Activated naive CD4-positive, alpha-beta T cell treated with anti-CD3 and anti-CD28 coated beads, Interleukin-2, amount 50 U/mL, for 72 hours (primary cell): ENCODE results near the gene CHMP1B. TPM values are rescaled to one million over a fixed set of nuclear protein-coding genes. Genes with fewer than 3 reads are reported as not detected.
"Not testable (repeated sequence)": the region's sequence is repeated elsewhere in the genome, so short reads cannot be mapped to it uniquely, and the experiment has no call there.

ENCODE experiments used
- ATAC-seq, 2 donors: fragments of 150-1000 bp; cut with Tn5 transposase; 2 replicates each; pipeline ENCODE4 v1.10.0; 2021; ENCODE audit warnings: mild to moderate bottlenecking in 2 of 2, moderate library complexity in 2 of 2
- DNase-seq, 2 donors: peaks; one replicate each; pipeline ENCODE4 v3.0.0; 2021 to 2022; ENCODE audit warnings: low spot score in 2 of 2
- H3K27ac Mint-ChIP-seq, 2 donors: one replicate each; pipeline ENCODE4 v1.8.0; 2022; ENCODE audit warnings: mild to moderate bottlenecking in 2 of 2, mixed read lengths in 2 of 2
- H3K36me3 Mint-ChIP-seq, 2 donors: one replicate each; pipeline ENCODE4 v1.8.0; 2022; ENCODE audit warnings: mixed read lengths in 2 of 2
- H3K9me3 Mint-ChIP-seq, 2 donors: one replicate each; pipeline ENCODE4 v1.8.0; 2022; ENCODE audit warnings: mixed read lengths in 2 of 2
- total RNA-seq, 2 donors: library from RNA; stranded (reverse); gene quantifications; one replicate each; pipeline ENCODE4 v1.2.3, GENCODE V29; 2022

CHMP1B gene
- total RNA-seq, 2 donors from 2014 or later = 23.5 to 26.4 TPM

- no peak for ATAC-seq
- Mint-ChIP-seq H3K27ac (no peak overlapping the region), H3K36me3 (peaks cover 0 to 4% of the 10 kb centered on the region in 2 donors), H3K9me3 (no peaks in the 10 kb centered on the region)
- DNase-seq = no peak
These were observed 31.4 kb downstream of the CHMP1B start for GRCh38 chr18:11882636-11883035.

- ATAC-seq (no peak), DNase-seq (no peak)
- H3K36me3 Mint-ChIP-seq = peaks cover 0 to 4% of the 10 kb centered on the region in 2 donors
- no peaks in the 10 kb centered on the region for H3K9me3 Mint-ChIP-seq
- no peak overlapping the region for H3K27ac Mint-ChIP-seq
These were observed 31.9 kb downstream of the CHMP1B start for GRCh38 chr18:11883153-11883552.

- no peaks in the 10 kb centered on the region for H3K9me3 Mint-ChIP-seq
- DNase-seq (no peak), ATAC-seq (no peak)
- peak overlapping the region in 1 of 2 donors; percentile 44 for H3K27ac Mint-ChIP-seq
- peaks cover 0 to 4% of the 10 kb centered on the region in 2 donors for H3K36me3 Mint-ChIP-seq
These were observed 33.3 kb downstream of the CHMP1B start for GRCh38 chr18:11884396-11885030.

GRCh38 chr18:11885278-11885947 is 34.2 kb downstream of the CHMP1B start:
- no peak for ATAC-seq
- Mint-ChIP-seq H3K27ac (no peak overlapping the region), H3K9me3 (no peaks in the 10 kb centered on the region)

GRCh38 chr18:11886577-11887110 is 35.4 kb downstream of the CHMP1B start:
- H3K27ac Mint-ChIP-seq = peak overlapping the region in 1 of 2 donors; percentile 50
- H3K36me3 Mint-ChIP-seq = peaks cover 0 to 4% of the 10 kb centered on the region in 2 donors
- no peak for DNase-seq
- no peaks in the 10 kb centered on the region for H3K9me3 Mint-ChIP-seq
- ATAC-seq = no peak

More at GRCh38 chr18:11885278-11885947, 34.2 kb downstream of the CHMP1B start:
- peaks cover 0 to 4% of the 10 kb centered on the region in 2 donors for H3K36me3 Mint-ChIP-seq
- no peak for DNase-seq

GRCh38 chr18:11887328-11888128 is 36.3 kb downstream of the CHMP1B start:
- peak overlapping the region in 1 of 2 donors; percentile 80 for H3K27ac Mint-ChIP-seq
- peak; percentile 55 to 71 for ATAC-seq
- H3K9me3 Mint-ChIP-seq = no peaks in the 10 kb centered on the region
- no peak for DNase-seq
- peaks cover 0 to 4% of the 10 kb centered on the region in 2 donors for H3K36me3 Mint-ChIP-seq

GRCh38 chr18:11888726-11889125 is 37.5 kb downstream of the CHMP1B start:
- H3K9me3 Mint-ChIP-seq = no peaks in the 10 kb centered on the region
- DNase-seq (no peak), ATAC-seq (no peak)
- peaks cover 0 to 4% of the 10 kb centered on the region in 2 donors for H3K36me3 Mint-ChIP-seq
- H3K27ac Mint-ChIP-seq = no peak overlapping the region

- ATAC-seq (no peak), DNase-seq (no peak)
- no peaks in the 10 kb centered on the region for H3K9me3 Mint-ChIP-seq
- peaks cover 0 to 3% of the 10 kb centered on the region in 2 donors for H3K36me3 Mint-ChIP-seq
- no peak overlapping the region for H3K27ac Mint-ChIP-seq
These were observed 38.1 kb downstream of the CHMP1B start for GRCh38 chr18:11889284-11889683.

GRCh38 chr18:11891737-11892136 is 40.5 kb downstream of the CHMP1B start:
- no peak overlapping the region for H3K27ac Mint-ChIP-seq
- ATAC-seq (no peak), DNase-seq (no peak)
- H3K9me3 Mint-ChIP-seq = no peaks in the 10 kb centered on the region
- no peaks in the 10 kb centered on the region for H3K36me3 Mint-ChIP-seq

- not testable (repeated sequence) for H3K36me3 Mint-ChIP-seq, H3K9me3 Mint-ChIP-seq, ATAC-seq, H3K27ac Mint-ChIP-seq, DNase-seq
These were observed 41.2 kb downstream of the CHMP1B start for GRCh38 chr18:11892438-11892837.

GRCh38 chr18:11897781-11898180 is 46.6 kb downstream of the CHMP1B start:
- H3K9me3 Mint-ChIP-seq = no peaks in the 10 kb centered on the region
- H3K27ac Mint-ChIP-seq = no peak overlapping the region
- H3K36me3 Mint-ChIP-seq = peaks cover 5 to 9% of the 10 kb centered on the region in 2 donors
- ATAC-seq (no peak), DNase-seq (no peak)

- no peaks in the 10 kb centered on the region for H3K9me3 Mint-ChIP-seq
- no peak overlapping the region for H3K27ac Mint-ChIP-seq
- ATAC-seq = no peak
- DNase-seq = no peak
- H3K36me3 Mint-ChIP-seq = peaks cover 5 to 9% of the 10 kb centered on the region in 2 donors
These were observed 47.9 kb downstream of the CHMP1B start for GRCh38 chr18:11899063-11899462.

- Mint-ChIP-seq H3K27ac (no peak overlapping the region), H3K36me3 (peaks cover 5 to 10% of the 10 kb centered on the region in 2 donors), H3K9me3 (no peaks in the 10 kb centered on the region)
- DNase-seq = no peak
- no peak for ATAC-seq
These were observed 50.7 kb downstream of the CHMP1B start for GRCh38 chr18:11901826-11902438.

GRCh38 chr18:11902522-11903292 is 51.5 kb downstream of the CHMP1B start:
- Mint-ChIP-seq H3K36me3 (peaks cover 5 to 6% of the 10 kb centered on the region in 2 donors), H3K9me3 (no peaks in the 10 kb centered on the region), H3K27ac (no peak overlapping the region)
- ATAC-seq (peak in 1 of 2 donors; percentile 50), DNase-seq (no peak)
